Kidney epithelial cell (primary cell): Measurements from ENCODE around the gene GARIN5A. TPM values are rescaled to one million over a fixed set of nuclear protein-coding genes. Genes with fewer than 3 reads are reported as not detected.

Experiments
- DNase-seq: peaks from one replicate; pipeline ENCODE4 v3.0.0-alpha.2; 2010; ENCODE audit warnings: low read depth
- H3K27me3 ChIP-seq: 2 replicates; pipeline ENCODE4 v1.6.0; 2011; ENCODE audit warnings: low read length; ENCODE audit not compliant: control insufficient read depth, insufficient read depth
- H3K36me3 ChIP-seq: 2 replicates; pipeline ENCODE4 v1.5.1; 2011; ENCODE audit warnings: low read length; ENCODE audit not compliant: control insufficient read depth, insufficient read depth
- H3K4me3 ChIP-seq: 2 replicates; pipeline ENCODE4 v1.5.1; 2011; ENCODE audit warnings: low read depth, mild to moderate bottlenecking, control low read depth, low read length
- CTCF ChIP-seq: IDR thresholded peaks from 2 replicates; pipeline ENCODE4 v1.5.1; 2011; ENCODE audit warnings: mild to moderate bottlenecking, moderate library complexity, low read length, control low read depth, inconsistent platforms; ENCODE audit not compliant: insufficient read depth, poor library complexity, severe bottlenecking
- total RNA-seq: library from RNA; depleted of rRNA; stranded (reverse); fragments of >200 nt; gene quantifications from 2 replicates; pipeline ENCODE4 v1.2.3, GENCODE V29; 2015

GARIN5A gene
- total RNA-seq, 1 donor from 2014 or later, result 9.9 TPM

DNA sequence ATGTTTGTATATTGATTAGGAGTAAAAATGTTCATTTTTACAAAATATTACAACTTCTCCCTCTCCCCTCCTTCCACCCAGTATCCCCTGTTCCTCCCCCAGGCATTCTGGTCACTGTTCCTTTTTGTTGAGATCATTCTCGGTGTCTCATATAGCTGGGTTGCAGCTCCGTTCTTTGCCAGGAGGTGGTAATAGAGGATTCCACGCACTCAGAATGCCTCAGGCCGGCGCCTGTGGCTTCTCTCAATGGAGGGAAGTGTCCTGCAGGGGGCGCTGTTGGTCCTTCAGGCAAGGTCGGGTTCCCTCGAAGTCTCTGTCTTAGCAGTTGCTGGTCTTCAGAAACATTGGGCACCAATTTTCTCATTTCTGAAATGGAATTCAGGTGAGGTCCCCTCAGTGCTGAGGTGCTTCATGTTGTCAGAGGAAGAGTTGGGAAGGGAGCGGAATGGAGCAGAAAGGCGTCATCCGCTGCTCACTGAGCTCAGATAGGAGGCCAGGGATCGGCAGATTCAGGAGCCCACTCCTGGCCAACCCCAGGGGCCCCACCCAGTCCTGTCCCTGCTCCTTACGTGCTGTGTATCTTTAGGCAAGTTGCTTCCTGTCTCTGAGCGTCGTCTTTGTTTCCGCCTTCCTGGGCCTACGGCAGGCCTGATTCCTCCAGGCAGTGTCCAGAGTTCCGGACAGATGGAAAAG is 10.3 kb upstream of the GARIN5A start:
- Histone ChIP-seq H3K36me3 (no peaks in the 10 kb centered on the region), H3K4me3 (no peak overlapping the region), H3K27me3 (peaks cover 40% of the 10 kb centered on the region)
- DNase-seq, result no peak
- TF ChIP-seq CTCF, result peak; percentile 52

DNA sequence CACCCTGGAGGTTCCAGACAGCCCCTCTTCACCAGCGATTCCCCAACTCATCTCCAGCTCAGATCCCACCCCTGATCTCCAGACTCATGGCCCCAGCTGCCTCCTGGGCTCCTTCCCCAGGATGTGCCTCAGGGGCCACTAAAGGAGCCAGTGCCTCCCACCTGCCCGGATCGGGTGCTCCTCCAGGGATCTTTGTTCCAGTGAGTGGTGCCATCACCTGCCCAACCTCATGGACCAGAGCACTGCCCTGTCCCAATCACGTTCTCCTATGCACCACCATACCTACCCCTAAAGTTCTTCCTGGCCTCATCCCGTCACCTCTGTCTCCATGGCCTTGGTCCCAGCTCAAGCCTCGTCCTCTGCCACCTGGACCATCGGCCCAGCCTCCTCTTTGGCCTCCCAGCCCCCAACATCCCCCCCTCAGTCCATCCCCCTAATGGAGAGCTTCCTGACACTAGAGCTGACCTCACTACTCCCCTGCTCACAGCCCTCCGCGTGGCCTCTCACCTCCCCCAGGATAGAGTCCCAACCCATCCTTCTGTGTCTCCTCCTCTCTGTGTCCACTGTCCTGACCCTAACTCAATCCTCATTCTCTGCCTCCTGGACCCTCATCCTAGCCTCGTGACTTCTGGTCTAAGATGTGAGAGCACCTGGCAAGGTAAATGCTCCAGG is 8.8 kb upstream of the GARIN5A start:
- H3K36me3 ChIP-seq, result no peaks in the 10 kb centered on the region
- no peak for TF ChIP-seq CTCF
- peaks cover 25% of the 10 kb centered on the region for H3K27me3 ChIP-seq
- DNase-seq, result no peak
- no peak overlapping the region for H3K4me3 ChIP-seq

GRCh38 chr19:50482916-50483315 is 6.3 kb upstream of the GARIN5A start:
- H3K27me3 ChIP-seq, result peaks cover 9% of the 10 kb centered on the region
- no peak for DNase-seq
- H3K4me3 ChIP-seq, result no peak overlapping the region
- no peaks in the 10 kb centered on the region for H3K36me3 ChIP-seq
- no peak for TF ChIP-seq CTCF

DNA sequence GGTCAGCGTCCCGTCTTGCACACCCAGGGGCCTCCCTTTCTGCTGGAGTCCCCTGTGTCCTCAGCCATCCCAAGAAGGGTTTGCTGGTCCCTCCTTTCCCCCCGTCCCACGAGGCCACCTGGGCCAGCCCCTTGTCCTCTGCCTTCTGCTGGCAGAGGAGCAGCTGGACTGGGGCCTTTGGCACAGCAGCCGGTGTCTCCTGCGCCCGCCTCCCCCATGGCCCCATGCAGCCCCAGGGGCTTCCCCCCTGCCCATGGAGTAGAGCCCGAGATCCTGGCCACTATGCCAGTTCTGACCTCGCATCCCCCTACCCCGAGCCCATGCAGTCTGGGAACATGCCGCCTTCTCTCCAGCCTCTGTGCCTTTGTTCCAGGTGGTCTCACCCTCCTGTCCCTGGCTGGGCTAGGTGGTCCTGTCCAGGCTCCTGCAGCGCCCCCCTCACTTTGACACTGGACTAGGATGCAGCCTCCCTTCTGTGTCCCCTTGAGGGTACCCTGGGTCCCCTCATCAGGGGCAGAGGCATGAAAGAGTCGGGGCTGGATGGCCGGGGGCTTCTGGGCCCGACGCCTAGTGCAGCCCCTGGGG is 5.7 kb upstream of the GARIN5A start:
- Histone ChIP-seq H3K4me3 (no peak overlapping the region), H3K36me3 (no peaks in the 10 kb centered on the region), H3K27me3 (peaks cover 4% of the 10 kb centered on the region)
- no peak for DNase-seq
- TF ChIP-seq CTCF, result no peak

DNA sequence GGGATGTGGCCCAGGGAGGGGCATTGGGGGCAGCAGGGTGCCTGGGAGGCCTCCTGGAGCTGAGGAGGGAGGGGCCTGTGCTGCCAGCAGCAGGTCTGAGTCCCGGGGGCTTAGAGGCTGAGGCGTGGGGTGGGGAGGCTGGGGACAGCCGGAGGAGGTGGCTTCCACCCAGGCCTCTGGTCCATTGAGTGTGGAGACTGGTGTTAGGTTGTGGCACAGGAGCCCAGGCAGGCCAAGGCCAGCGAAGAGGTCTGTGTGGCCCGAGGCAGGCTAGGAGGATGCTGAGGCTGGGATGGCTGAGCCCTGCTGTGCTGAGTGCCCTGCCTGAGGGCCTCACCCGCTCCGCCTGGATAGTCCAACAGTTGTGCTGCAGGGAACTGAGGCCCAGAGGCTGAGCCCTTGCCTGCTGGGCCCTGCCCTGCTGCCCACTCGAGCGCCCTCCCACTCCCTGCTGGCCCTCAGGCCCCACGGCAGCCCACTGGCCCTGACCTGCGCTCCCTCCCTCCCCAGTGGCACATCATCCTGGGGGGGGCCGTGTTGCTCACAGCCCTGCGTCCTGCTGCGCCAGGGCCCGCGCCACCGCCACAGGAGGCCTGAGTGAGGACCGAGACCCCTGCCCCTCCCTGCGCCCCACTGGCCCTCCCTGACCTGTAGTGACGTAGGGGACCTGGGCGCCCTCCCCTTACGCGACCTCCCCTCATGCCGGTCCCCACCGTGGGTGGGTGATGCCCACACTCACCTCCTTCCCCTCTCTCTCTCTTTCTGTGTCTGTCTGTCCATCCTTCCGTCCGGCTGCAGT is 4.9 kb upstream of the GARIN5A start:
- H3K27me3 ChIP-seq, result no peaks in the 10 kb centered on the region
- no peak for DNase-seq
- H3K4me3 ChIP-seq, result no peak overlapping the region
- no peak for TF ChIP-seq CTCF
- no peaks in the 10 kb centered on the region for H3K36me3 ChIP-seq
